Measurements from ENCODE around the gene CDCP2.

GRCh38 chr1:54125386-54126070, 27.3 kb downstream of the CDCP2 start:
- no peak for TF ChIP-seq ZNF331 (CRISPR knock-in tag; IDR thresholded peaks at IDR 0.05; ENCODE audit: low read depth)
- peak; percentile 37 to 70; a peak in 3 of 4 replicates for TF ChIP-seq CTCF (conservative IDR thresholded peaks at IDR 0.05; ENCODE audit: low read depth in 2 of 2)
- no peak for TF ChIP-seq EZH2 (IDR thresholded peaks at IDR 0.05; ENCODE audit: low read depth, unreplicated experiment)

All from GM23338 (cell line).